Lower lobe of right lung (tissue), 2 donors: ENCODE measurements around the gene GCAT. TPM values are rescaled to one million over a fixed set of nuclear protein-coding genes. Genes with fewer than 3 reads are reported as not detected.

ENCODE experiments used
- ATAC-seq, 2 donors: fragments of 200-7000 bp; cut with Tn5 transposase; one replicate each; pipeline ENCODE4 v1.9.1; 2020 to 2022; ENCODE audit warnings: mild to moderate bottlenecking in 2 of 2, moderate library complexity in 2 of 2
- DNase-seq: peaks from one replicate; pipeline ENCODE4 v3.0.0-alpha.2; 2020
- H3K27ac ChIP-seq: fragments of 200-600 bp; one replicate; pipeline ENCODE4 v1.8.0; 2022
- H3K27me3 ChIP-seq: fragments of 200-600 bp; one replicate; pipeline ENCODE4 v1.8.0; 2022; ENCODE audit warnings: low read depth
- H3K36me3 ChIP-seq: fragments of 200-600 bp; one replicate; pipeline ENCODE4 v1.8.0; 2022; ENCODE audit warnings: mild to moderate bottlenecking
- H3K4me1 ChIP-seq: fragments of 200-600 bp; one replicate; pipeline ENCODE4 v1.8.0; 2022
- H3K4me3 ChIP-seq: fragments of 200-600 bp; one replicate; pipeline ENCODE4 v1.8.0; 2022; ENCODE audit warnings: mild to moderate bottlenecking
- H3K9me3 ChIP-seq: fragments of 200-600 bp; one replicate; pipeline ENCODE4 v1.8.0; 2022
- CTCF ChIP-seq: fragments of 200-600 bp; IDR thresholded peaks from one replicate; pipeline ENCODE4 v1.8.0; 2022; ENCODE audit warnings: antibody characterized with exemption, mild to moderate bottlenecking
- intact Hi-C: fragments of 100-400 bp; cut with DNase I; formaldehyde crosslinking; loops from one replicate; pipeline ENCODE4 v1.11.0; 2022
- total RNA-seq: library from RNA; stranded (reverse); fragmentation: NEBNext Ultra II Directional; extraction: Animal tissue kit (Norgen Biotek cat#: 25700); gene quantifications from one replicate; pipeline ENCODE4 v1.2.1, GENCODE V29; 2021
- donor health status: DM: no; HTN: yes; CAD: no; lungs with severe emphysema.

GCAT gene
- total RNA-seq, 1 donor from 2014 or later = 7.1 TPM

- Histone ChIP-seq H3K36me3 (peaks cover 15% of the 10 kb centered on the region), H3K4me1 (peaks cover 23% of the 10 kb centered on the region), H3K27me3 (no peaks in the 10 kb centered on the region), H3K9me3 (no peaks in the 10 kb centered on the region), H3K4me3 (peak overlapping the region; percentile 90), H3K27ac (peak overlapping the region; percentile 95)
- intact Hi-C loops = no loop called here
- no peak for TF ChIP-seq CTCF
- ATAC-seq (peak; percentile 64 to 75), DNase-seq (no peak)
These were observed 36.0 kb downstream of the GCAT start for GRCh38 chr22:37843741-37844089.

GRCh38 chr22:37844904-37845329 is 37.2 kb downstream of the GCAT start:
- H3K27ac ChIP-seq = peak overlapping the region; percentile 95
- no peaks in the 10 kb centered on the region for H3K9me3 ChIP-seq
- peak overlapping the region; percentile 90 for H3K4me3 ChIP-seq
- intact Hi-C loops = no loop called here
- DNase-seq (no peak), ATAC-seq (no peak)
- TF ChIP-seq CTCF = no peak
- H3K4me1 ChIP-seq = peaks cover 26% of the 10 kb centered on the region
- H3K36me3 ChIP-seq = peaks cover 3% of the 10 kb centered on the region
- H3K27me3 ChIP-seq = no peaks in the 10 kb centered on the region

GRCh38 chr22:37846433-37846832 is 38.7 kb downstream of the GCAT start:
- H3K27me3 ChIP-seq = no peaks in the 10 kb centered on the region
- ATAC-seq (no peak), DNase-seq (no peak)
- H3K4me1 ChIP-seq = peaks cover 40% of the 10 kb centered on the region
- no peak overlapping the region for H3K4me3 ChIP-seq
- peaks cover 9% of the 10 kb centered on the region for H3K36me3 ChIP-seq
- intact Hi-C loops = no loop called here
- H3K9me3 ChIP-seq = no peaks in the 10 kb centered on the region
- TF ChIP-seq CTCF = no peak
- H3K27ac ChIP-seq = no peak overlapping the region

DNA sequence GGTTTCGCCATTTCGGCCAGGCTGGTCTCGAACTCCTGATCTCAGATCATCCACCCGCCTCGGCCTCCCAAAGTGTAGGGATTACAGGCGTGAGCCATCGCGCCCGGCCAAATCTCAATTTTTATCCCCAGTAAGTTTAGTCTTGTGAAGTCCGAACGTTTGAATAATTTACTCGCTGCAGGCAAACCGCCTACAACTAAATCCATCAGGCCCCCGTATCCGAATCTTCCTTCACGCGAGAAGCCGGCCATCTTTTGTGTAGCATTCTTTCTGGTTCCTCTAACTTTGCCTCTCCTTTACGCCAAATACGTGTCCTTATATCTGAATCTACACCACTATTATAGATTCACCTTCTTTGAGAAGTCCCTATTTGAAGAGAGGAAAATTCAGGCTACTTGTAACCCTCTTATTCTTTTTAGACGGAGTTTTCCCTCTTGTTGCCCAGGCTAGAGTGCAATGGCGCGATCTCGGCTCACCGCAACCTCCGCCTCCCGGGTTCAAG is 40.9 kb downstream of the GCAT start:
- DNase-seq = no peak
- intact Hi-C loops = no loop called here
- peak overlapping the region; percentile 78 for H3K4me3 ChIP-seq
- H3K27me3 ChIP-seq = no peaks in the 10 kb centered on the region
- peaks cover 20% of the 10 kb centered on the region for H3K4me1 ChIP-seq
- TF ChIP-seq CTCF = no peak
- H3K27ac ChIP-seq = peak overlapping the region; percentile 89
- no peak for ATAC-seq
- peaks cover 31% of the 10 kb centered on the region for H3K36me3 ChIP-seq
- H3K9me3 ChIP-seq = no peaks in the 10 kb centered on the region

GRCh38 chr22:37849089-37849751 is 41.5 kb downstream of the GCAT start, which contains the start of gene EIF3L:
EIF3L (plus strand) TSS chr22:37849419; CDS start chr22:37849450, 31 bp downstream.
- intact Hi-C loops = no loop called here
- Histone ChIP-seq H3K9me3 (no peaks in the 10 kb centered on the region), H3K36me3 (peaks cover 37% of the 10 kb centered on the region), H3K4me3 (peak within 1 kb of the TSS; percentile 78), H3K4me1 (peaks cover 20% of the 10 kb centered on the region), H3K27me3 (no peaks in the 10 kb centered on the region), H3K27ac (peak within 1 kb of the TSS; percentile 89)
- peak; percentile 94 for DNase-seq
- ATAC-seq = peak; percentile 93 to 95
- TF ChIP-seq CTCF = no peak
